Body of pancreas (tissue), 4 donors: Measurements from ENCODE around the gene PIK3IP1.

ENCODE experiments used
- CTCF ChIP-seq, 7 experiments: fragments of 450-650 bp in 4 of 7; fragments of 200-600 bp in 3 of 7; sonication (generic) in 3 of 7; IDR thresholded peaks; one replicate each; pipeline ENCODE4 v1.5.1; 2016 to 2019; ENCODE audit warnings: antibody characterized with exemption in 7 of 7
- POLR2A ChIP-seq, 3 donors: fragments of 450-650 bp; IDR thresholded peaks; one replicate each; pipeline ENCODE4 v1.6.1; 2016; ENCODE audit warnings: antibody characterized with exemption in 3 of 3, mild to moderate bottlenecking in 2 of 3

- no peak for TF ChIP-seq CTCF (IDR thresholded peaks at IDR 0.05)
- TF ChIP-seq POLR2A (IDR thresholded peaks at IDR 0.05) = no peak
Observed at GRCh38 chr22:31329029-31329428, 36.7 kb upstream of the PIK3IP1 start.
